WTC11 (cell line): ENCODE data around the gene ALK.

Experiments used
- CREB1 ChIP-seq: sonication (generic); formaldehyde crosslinking; IDR thresholded peaks from 2 replicates; pipeline ENCODE4 v1.8.0; 2023; ENCODE audit warnings: mild to moderate bottlenecking, missing genetic modification reagents
- CTCF ChIP-seq: fragments of 200-600 bp; IDR thresholded peaks from 2 replicates; pipeline ENCODE4 v1.8.0; 2022; ENCODE audit warnings: antibody characterized with exemption
- ETV6 ChIP-seq: sonication (generic); formaldehyde crosslinking; IDR thresholded peaks from 2 replicates; pipeline ENCODE4 v1.8.1; 2022; ENCODE audit warnings: mild to moderate bottlenecking, missing genetic modification reagents
- SP1 ChIP-seq: sonication (generic); formaldehyde crosslinking; conservative IDR thresholded peaks from 2 replicates; pipeline ENCODE4 v1.8.1; 2022; ENCODE audit warnings: missing genetic modification reagents
- TEAD1 ChIP-seq: sonication (generic); formaldehyde crosslinking; IDR thresholded peaks from 2 replicates; pipeline ENCODE4 v1.8.0; 2022; ENCODE audit warnings: mild to moderate bottlenecking, missing genetic modification reagents
- ZBTB21 ChIP-seq: sonication (generic); formaldehyde crosslinking; IDR thresholded peaks from 2 replicates; pipeline ENCODE4 v1.8.1; 2023; ENCODE audit warnings: mild to moderate bottlenecking, missing genetic modification reagents, borderline replicate concordance
- TF ChIP-seq, protein P1 (sequence below): sonication (generic); formaldehyde crosslinking; IDR thresholded peaks from 2 replicates; pipeline ENCODE4 v1.8.0; 2022; ENCODE audit warnings: mild to moderate bottlenecking, missing genetic modification reagents

DNA sequence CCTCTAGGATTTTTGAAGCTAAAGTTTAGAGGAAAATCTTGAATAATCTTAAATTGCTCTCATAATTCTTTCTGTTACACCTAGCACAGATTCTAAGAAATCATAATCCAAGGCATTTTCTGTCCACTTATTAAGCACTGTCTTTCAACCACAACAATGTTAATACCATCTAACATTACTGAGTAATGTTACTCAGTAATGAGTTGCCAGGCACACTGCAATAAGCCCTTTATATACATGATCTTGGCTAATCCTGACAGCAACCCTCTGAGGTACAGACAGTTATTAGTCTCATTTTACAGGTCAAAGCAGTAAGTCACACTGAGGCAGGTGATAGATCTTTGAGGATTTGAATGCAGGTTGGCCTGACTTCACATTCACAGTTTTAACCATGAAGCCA lies 291.9 kb downstream of the ALK start:
- TF ChIP-seq, protein P1, sequence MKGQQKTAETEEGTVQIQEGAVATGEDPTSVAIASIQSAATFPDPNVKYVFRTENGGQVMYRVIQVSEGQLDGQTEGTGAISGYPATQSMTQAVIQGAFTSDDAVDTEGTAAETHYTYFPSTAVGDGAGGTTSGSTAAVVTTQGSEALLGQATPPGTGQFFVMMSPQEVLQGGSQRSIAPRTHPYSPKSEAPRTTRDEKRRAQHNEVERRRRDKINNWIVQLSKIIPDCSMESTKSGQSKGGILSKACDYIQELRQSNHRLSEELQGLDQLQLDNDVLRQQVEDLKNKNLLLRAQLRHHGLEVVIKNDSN, result no peak
- no peak for TF ChIP-seq CTCF
- TF ChIP-seq SP1 (CRISPR knock-in tag), result no peak
- TF ChIP-seq TEAD1 (CRISPR knock-in tag), result no peak
- TF ChIP-seq ETV6 (CRISPR knock-in tag), result no peak
- TF ChIP-seq ZBTB21 (CRISPR knock-in tag), result no peak
- no peak for TF ChIP-seq CREB1 (CRISPR knock-in tag)
